H1 (cell line): ENCODE results near the gene TRABD2B. TPM values are rescaled to one million over a fixed set of nuclear protein-coding genes. Genes with fewer than 3 reads are reported as not detected.

Experiments used
- polyA plus RNA-seq, 7 experiments: library from polyadenylated mRNA; depleted of rRNA in 3 of 7; stranded (reverse) in 5 of 7; unstranded in 2 of 7; fragments of >200 nt in 5 of 7; fragments of 200-250 nt in 2 of 7; gene quantifications; 1 replicate in 5 of 7; 2 replicates in 1 of 7; 4 replicates in 1 of 7; pipeline versions ENCODE4 v1.2.1 to v1.2.3, GENCODE V29; 2011 to 2013; ENCODE audit warnings: missing spikeins in 2 of 7, mixed read lengths in 2 of 7
- total RNA-seq: library from RNA; stranded (reverse); fragmentation: NEBNext Ultra II Directional; extraction: Animal tissue kit (Norgen Biotek cat#: 25700); gene quantifications from 2 replicates; pipeline ENCODE4 v1.2.1, GENCODE V29; 2021
- TF ChIP-seq, protein P1 (sequence below): IDR thresholded peaks from 2 replicates; pipeline ENCODE4 v1.6.1; 2011; ENCODE audit warnings: low read length, improper control_type of control experiment

Gene TRABD2B
- total and polyA plus RNA-seq, 2 of the 8 experiments (the other 6 are each of a cell fraction or from before 2014, with no cell fraction given), result 0.95 to 3.4 TPM

DNA sequence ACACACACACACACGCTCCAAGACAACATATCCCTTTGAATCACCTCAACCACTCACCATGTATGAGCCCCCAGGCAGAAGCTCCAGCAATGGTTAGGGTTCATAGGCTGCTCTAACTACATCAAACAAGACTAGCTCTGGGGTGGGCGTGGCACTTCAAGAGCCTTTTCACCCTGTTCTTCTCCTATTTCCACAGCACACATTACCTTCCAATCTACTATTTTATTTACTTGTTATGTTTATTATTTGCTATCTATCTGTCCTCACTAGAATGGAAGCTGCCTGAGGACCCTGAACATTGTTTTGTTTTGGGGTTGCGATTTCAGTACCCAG is 28.7 kb downstream of the TRABD2B start (continued):
- TF ChIP-seq, protein P1, sequence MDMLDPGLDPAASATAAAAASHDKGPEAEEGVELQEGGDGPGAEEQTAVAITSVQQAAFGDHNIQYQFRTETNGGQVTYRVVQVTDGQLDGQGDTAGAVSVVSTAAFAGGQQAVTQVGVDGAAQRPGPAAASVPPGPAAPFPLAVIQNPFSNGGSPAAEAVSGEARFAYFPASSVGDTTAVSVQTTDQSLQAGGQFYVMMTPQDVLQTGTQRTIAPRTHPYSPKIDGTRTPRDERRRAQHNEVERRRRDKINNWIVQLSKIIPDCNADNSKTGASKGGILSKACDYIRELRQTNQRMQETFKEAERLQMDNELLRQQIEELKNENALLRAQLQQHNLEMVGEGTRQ, result no peak
